SU-DHL-6 (cell line): ENCODE measurements around the gene ARL16.

Experiments used
- CTCF ChIP-seq: fragments of 200-600 bp; sonication (generic); IDR thresholded peaks from one replicate; pipeline ENCODE4 v1.5.1; 2017; ENCODE audit warnings: antibody characterized with exemption, mild to moderate bottlenecking, low read length, moderate library complexity; ENCODE audit not compliant: insufficient read depth, poor library complexity, severe bottlenecking
- EZH2phosphoT487 ChIP-seq: fragments of 200-600 bp; sonication (generic), shearing (Covaris generic); conservative IDR thresholded peaks from 2 replicates; pipeline ENCODE4 v1.6.1; 2018; ENCODE audit warnings: mild to moderate bottlenecking, antibody characterized with exemption, low read length, moderate library complexity, mixed read lengths

GRCh38 chr17:81635431-81635830 is 48.2 kb downstream of the ARL16 start:
- TF ChIP-seq CTCF (no peak), EZH2phosphoT487 (no peak)
